HEK293T (cell line): ENCODE results near the gene ZNF319.

Experiments used
- CTCF ChIA-PET: fragments of 350-600 bp; formaldehyde crosslinking; extraction: SDS; loops from one replicate; lab custom pipeline; 2021; ENCODE audit warnings: antibody characterized with exemption, inconsistent platforms; lab: Yijun Ruan, JAX
- POLR2A ChIA-PET: fragments of 350-600 bp; formaldehyde crosslinking; extraction: SDS; loops from one replicate; lab custom pipeline; 2020; ENCODE audit warnings: antibody characterized with exemption, inconsistent platforms; lab: Yijun Ruan, JAX
- DNase-seq: peaks from one replicate; pipeline ENCODE4 v3.0.0; 2012; ENCODE audit warnings: mixed read lengths; ENCODE audit errors: extremely low spot score
- ARNT ChIP-seq: fragments of 450-650 bp; IDR thresholded peaks from 2 replicates; pipeline ENCODE4 v1.6.1; 2017; ENCODE audit warnings: mild to moderate bottlenecking
- BHLHE40 ChIP-seq: fragments of 450-650 bp; IDR thresholded peaks from 2 replicates; pipeline ENCODE4 v1.6.1; 2016; ENCODE audit warnings: mild to moderate bottlenecking, moderate library complexity, borderline replicate concordance
- CTBP1 ChIP-seq: fragments of 450-650 bp; IDR thresholded peaks from 2 replicates; pipeline ENCODE4 v1.6.1; 2016; ENCODE audit warnings: borderline replicate concordance
- ELF4 ChIP-seq: fragments of 450-650 bp; IDR thresholded peaks from 2 replicates; pipeline ENCODE4 v1.6.1; 2017; ENCODE audit warnings: antibody characterized with exemption
- FOXA1 ChIP-seq: fragments of 450-650 bp; IDR thresholded peaks from 2 replicates; pipeline ENCODE4 v1.6.1; 2016; ENCODE audit warnings: mild to moderate bottlenecking
- FOXK2 ChIP-seq: fragments of 450-650 bp; IDR thresholded peaks from 2 replicates; pipeline ENCODE4 v1.6.1; 2016; ENCODE audit warnings: mild to moderate bottlenecking
- FOXM1 ChIP-seq: fragments of 450-650 bp; IDR thresholded peaks from 2 replicates; pipeline ENCODE4 v1.6.1; 2017; ENCODE audit warnings: mild to moderate bottlenecking, borderline replicate concordance
- HDGF ChIP-seq: fragments of 450-650 bp; IDR thresholded peaks from 2 replicates; pipeline ENCODE4 v1.6.1; 2017; ENCODE audit warnings: antibody characterized with exemption, borderline replicate concordance
- L3MBTL2 ChIP-seq: fragments of 450-650 bp; conservative IDR thresholded peaks from 2 replicates; pipeline ENCODE4 v1.6.1; 2016; ENCODE audit warnings: mild to moderate bottlenecking
- LEF1 ChIP-seq: fragments of 450-650 bp; IDR thresholded peaks from 2 replicates; pipeline ENCODE4 v1.6.1; 2017; ENCODE audit warnings: mild to moderate bottlenecking, borderline replicate concordance
- NFRKB ChIP-seq: fragments of 450-650 bp; IDR thresholded peaks from 2 replicates; pipeline ENCODE4 v1.6.1; 2016; ENCODE audit warnings: mild to moderate bottlenecking, moderate library complexity
- SP1 ChIP-seq: fragments of 450-650 bp; IDR thresholded peaks from 2 replicates; pipeline ENCODE4 v1.6.1; 2017
- SUZ12 ChIP-seq: fragments of 450-650 bp; IDR thresholded peaks from 2 replicates; pipeline ENCODE4 v1.6.1; 2016; ENCODE audit warnings: mild to moderate bottlenecking
- TARDBP ChIP-seq: fragments of 450-650 bp; IDR thresholded peaks from 2 replicates; pipeline ENCODE4 v1.6.1; 2016
- ZNF384 ChIP-seq: fragments of 450-650 bp; IDR thresholded peaks from 2 replicates; pipeline ENCODE4 v1.6.1; 2016
- TF ChIP-seq, protein P1 (sequence below): fragments of 450-650 bp; IDR thresholded peaks from 2 replicates; pipeline ENCODE4 v1.6.1; 2016

ZNF319 gene

DNA sequence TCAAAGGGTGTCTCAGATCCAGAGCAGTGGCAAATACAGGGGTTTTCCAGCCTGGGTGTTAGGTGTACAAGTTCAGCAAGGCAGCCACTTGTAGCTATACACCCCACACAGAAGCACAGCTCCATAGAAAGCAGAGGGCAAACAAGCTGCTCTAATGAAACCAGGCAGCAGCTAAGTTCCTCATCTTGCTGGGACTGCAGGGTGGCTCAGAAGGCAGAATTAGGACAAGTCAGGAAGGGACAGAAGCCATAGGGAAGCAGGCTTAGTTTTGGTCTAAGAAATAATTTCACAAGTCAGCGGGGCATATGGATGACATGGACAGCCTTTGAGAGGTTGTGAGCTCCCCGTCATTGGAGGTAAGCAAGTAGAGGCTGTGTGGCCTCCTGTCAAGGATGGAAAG is 53.2 kb downstream of the ZNF319 start:
- TF ChIP-seq HDGF: no peak
- TF ChIP-seq LEF1: no peak
- TF ChIP-seq ELF4: no peak
- no peak for TF ChIP-seq SUZ12
- TF ChIP-seq, protein P1, sequence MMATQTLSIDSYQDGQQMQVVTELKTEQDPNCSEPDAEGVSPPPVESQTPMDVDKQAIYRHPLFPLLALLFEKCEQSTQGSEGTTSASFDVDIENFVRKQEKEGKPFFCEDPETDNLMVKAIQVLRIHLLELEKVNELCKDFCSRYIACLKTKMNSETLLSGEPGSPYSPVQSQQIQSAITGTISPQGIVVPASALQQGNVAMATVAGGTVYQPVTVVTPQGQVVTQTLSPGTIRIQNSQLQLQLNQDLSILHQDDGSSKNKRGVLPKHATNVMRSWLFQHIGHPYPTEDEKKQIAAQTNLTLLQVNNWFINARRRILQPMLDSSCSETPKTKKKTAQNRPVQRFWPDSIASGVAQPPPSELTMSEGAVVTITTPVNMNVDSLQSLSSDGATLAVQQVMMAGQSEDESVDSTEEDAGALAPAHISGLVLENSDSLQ: no peak
- no peak for TF ChIP-seq NFRKB
- TF ChIP-seq FOXM1: no peak
- no peak for TF ChIP-seq ARNT
- no peak for TF ChIP-seq BHLHE40
- TF ChIP-seq FOXK2: no peak
- TF ChIP-seq SP1: no peak
- TF ChIP-seq TARDBP: no peak
- TF ChIP-seq CTBP1: no peak
- no peak for TF ChIP-seq L3MBTL2
- no peak for TF ChIP-seq ZNF384
- TF ChIP-seq FOXA1: no peak
- no peak for DNase-seq
- ChIA-PET CTCF (no interaction called here), POLR2A (no interaction called here)

DNA sequence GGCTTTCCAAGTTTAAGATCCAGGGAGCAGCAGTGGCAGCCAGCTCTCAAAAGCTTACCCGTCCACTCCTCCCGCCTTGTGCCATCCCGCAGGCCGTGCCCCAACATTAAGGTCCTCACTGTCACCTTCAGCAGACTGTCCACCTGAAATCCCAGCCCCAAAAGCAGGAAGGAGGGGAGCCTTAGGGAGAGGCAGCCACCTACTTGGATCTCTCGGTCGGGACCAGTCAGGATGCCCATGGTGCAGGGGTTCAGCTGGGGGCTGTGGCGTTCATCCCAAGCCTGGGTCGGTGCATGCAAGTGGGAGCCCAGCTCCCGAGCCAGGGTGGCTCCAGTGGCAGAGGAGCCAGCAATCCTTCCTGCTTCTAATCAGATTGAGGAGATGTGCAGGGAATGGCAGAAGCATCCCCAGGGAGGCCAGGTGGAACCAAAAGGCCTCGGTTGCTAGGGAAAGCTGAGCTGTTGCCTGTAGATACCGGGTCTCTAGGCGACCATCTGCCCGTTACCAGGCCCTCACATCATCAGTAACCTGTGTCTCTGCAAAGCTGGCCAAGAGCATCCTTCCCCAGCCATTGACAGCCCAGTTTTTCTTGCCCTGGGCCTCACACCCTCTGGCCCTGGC is 54.2 kb downstream of the ZNF319 start:
- CTCF ChIA-PET: no interaction called here
- POLR2A ChIA-PET: no interaction called here
- no peak for TF ChIP-seq ELF4
- no peak for TF ChIP-seq CTBP1
- no peak for TF ChIP-seq LEF1
- no peak for TF ChIP-seq NFRKB
- TF ChIP-seq ZNF384: no peak
- TF ChIP-seq, protein P1: no peak
- TF ChIP-seq SP1: no peak
- no peak for TF ChIP-seq SUZ12
- TF ChIP-seq FOXM1: no peak
- no peak for TF ChIP-seq FOXA1
- TF ChIP-seq FOXK2: no peak
- no peak for TF ChIP-seq ARNT
- DNase-seq: no peak

DNA sequence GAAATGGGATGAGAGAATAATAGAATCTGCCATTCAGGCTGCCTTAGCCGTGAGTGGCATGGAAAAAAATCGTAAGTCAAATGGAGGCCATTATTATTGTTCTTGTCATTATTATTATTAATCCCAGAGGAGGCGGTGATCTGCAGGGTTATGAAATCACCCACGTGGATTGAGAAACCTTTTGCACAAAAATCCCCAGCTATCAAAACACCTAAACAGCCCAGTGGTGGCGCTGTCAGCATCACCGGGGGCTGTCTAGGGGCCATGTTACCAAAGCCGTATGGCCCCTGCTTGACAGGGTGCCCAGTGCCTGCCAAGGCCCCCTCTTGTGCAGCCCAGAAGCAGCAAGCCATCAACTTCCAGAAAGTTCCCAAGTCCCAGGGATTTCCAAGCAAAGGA is 54.7 kb downstream of the ZNF319 start:
- ChIA-PET POLR2A (no interaction called here), CTCF (no interaction called here)
- no peak for DNase-seq
- TF ChIP-seq ARNT (no peak), CTBP1 (no peak), SP1 (no peak), ZNF384 (no peak), FOXM1 (no peak), HDGF (no peak), NFRKB (no peak), ELF4 (no peak), FOXA1 (no peak), L3MBTL2 (no peak), BHLHE40 (no peak), TARDBP (no peak)
- TF ChIP-seq, protein P1: no peak

DNA sequence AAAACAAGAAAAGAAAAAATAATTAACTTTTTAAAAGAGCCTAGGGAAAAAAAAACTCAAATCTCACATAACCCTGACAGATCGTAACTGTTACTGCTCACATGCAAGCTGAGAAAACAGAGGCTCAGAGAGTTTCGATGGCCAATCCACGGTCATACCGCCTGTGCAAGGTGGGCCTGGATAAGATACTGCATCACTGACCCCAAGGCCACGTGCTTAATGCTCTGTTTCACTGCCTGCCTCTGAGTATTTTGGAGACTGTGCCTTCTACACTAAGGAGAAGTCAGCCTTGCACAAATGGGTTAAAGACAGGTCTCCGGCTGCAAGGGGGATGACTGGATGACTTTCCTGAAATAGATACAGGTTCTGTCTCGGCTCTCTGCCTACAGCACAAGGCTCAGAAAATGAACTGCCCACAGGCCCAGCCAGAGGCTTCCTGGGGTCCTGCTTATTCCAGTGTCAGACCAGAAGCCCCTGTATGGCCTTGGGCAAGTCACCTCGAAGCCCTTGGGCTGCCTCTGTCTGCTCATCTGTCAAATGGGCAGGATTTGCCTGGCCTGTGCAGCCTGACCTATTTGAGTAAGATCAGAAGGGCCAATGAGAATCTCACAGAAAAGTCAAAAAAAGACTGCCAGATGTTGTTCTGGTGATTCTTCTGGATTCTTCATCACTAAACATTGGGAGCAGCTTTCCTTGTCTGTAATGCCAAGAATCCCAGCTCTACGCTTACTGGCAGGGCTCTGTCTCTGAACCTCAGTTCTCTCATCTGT is 55.3 kb downstream of the ZNF319 start:
- no peak for DNase-seq
- CTCF ChIA-PET: no interaction called here
- POLR2A ChIA-PET: no interaction called here
- TF ChIP-seq BHLHE40 (no peak), LEF1 (no peak), FOXM1 (no peak), FOXA1 (no peak), CTBP1 (no peak), SUZ12 (no peak), ZNF384 (no peak), ARNT (no peak), FOXK2 (no peak), L3MBTL2 (no peak), NFRKB (no peak), HDGF (no peak), ELF4 (no peak), TARDBP (no peak), SP1 (no peak)
- TF ChIP-seq, protein P1: no peak
